Activated CD4-positive, alpha-beta T cell treated with anti-CD3 and anti-CD28 coated beads, Interleukin-2, Interleukin-4, amounts not matched to agents 100 ng/mL and 50 ng/mL, durations not matched to agents 16 hours and 8 hours (primary cell): ENCODE results near the gene AGPAT3.

Experiments used
- DNase-seq: peaks from one replicate; pipeline ENCODE4 v3.0.0-alpha.2; 2020; ENCODE audit warnings: low spot score

The AGPAT3 gene

DNA sequence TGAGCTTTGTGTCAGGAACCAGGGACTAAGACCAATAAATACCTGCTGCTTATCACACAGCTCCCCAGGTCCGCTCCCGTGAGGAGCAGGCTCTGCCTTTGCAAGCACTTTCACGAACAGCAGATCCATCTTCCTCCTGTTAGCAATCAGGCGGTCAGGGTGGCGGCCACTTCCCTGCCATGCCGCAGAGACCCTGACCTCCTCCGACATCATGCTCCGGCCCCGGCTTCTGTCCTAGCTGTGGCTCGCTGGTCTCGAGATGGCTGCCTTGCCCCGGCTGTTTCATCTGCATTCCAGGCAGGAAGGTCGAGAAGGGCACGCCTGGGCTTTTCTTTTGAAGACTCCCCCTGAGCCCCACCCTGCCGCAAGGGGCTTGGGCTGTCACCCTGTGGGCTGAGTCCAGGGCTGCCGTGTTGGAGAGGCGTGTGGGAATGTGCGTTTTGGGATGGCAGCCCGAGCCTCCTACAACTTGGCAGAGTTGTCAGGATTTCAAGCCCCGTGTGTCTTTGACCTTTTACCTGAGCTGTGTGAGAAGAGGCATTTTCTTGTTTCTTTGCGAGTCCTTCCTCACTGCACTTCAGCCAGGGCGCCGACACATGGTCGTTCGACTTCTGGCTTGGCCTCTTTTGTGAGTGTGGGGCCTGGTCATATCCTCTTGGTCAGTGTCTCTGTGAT is 59.5 kb downstream of the AGPAT3 start:
- no peak for DNase-seq

GRCh38 chr21:43925096-43925481 is 60.1 kb downstream of the AGPAT3 start:
- DNase-seq = no peak

GRCh38 chr21:43925609-43926008 is 60.6 kb downstream of the AGPAT3 start:
- no peak for DNase-seq

DNA sequence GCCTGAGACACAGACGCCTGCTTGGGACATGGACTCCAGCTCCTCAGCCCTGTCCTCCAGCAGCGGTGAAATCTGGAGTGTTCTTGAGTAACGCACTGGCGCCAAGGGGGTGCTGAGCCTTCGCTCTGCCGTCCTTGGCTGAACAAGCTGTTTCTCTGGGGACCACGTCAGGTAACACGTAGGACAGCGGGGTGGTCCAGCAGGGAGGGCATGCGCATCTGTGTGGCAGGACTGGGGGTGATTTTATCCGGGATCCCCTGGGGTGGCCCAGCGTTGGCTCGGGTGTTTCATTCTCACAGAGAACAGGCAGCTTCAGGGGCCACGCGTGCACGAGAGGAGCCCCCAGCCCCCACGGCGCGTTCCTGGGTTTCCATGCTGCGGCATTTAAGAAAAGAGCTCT is 61.2 kb downstream of the AGPAT3 start:
- no peak for DNase-seq

- DNase-seq = no peak
Observed at GRCh38 chr21:43927591-43928221, 62.7 kb downstream of the AGPAT3 start.

DNA sequence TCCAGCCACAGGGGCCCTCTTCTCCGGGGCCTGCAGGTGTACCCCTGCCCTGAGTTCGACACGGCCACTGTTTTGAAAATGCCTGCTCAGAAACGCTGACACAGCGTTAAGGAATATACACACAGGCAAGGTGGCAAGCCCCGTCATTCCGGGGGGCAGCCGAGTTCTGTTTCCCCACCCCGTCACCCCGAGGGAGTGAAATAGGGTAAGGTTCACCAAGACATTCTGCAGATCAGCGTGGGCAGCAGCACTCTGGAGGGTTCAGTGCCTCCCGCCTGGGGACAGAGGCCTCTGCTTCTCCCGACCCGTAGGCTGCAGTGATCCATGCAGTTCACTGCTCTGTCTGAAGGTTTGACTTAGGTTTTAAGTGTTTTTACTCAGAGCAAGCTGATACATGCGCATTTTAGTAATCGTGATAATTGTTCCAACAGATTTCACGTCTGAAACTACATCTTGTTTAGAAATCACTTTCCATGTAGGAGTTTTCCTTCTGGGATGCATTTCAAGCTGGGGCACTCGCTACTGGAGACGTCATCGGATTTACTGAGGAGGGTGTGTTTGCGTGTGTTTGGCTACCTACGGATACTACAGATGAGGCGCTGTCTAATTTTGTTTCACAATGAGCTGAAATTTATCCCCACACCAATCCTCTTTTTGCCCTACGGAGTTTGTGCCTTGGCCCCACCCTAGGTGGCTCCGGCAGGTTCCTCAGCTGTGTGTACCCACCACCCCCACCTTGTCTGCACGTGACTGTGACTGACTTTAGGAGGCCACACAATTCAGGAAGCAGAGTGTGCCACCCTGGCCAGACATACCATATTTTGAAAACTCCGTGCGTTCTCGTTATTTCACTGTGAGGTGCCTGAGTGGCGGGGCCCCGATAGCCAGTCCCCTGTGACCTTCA is 63.5 kb downstream of the AGPAT3 start:
- DNase-seq = no peak

DNA sequence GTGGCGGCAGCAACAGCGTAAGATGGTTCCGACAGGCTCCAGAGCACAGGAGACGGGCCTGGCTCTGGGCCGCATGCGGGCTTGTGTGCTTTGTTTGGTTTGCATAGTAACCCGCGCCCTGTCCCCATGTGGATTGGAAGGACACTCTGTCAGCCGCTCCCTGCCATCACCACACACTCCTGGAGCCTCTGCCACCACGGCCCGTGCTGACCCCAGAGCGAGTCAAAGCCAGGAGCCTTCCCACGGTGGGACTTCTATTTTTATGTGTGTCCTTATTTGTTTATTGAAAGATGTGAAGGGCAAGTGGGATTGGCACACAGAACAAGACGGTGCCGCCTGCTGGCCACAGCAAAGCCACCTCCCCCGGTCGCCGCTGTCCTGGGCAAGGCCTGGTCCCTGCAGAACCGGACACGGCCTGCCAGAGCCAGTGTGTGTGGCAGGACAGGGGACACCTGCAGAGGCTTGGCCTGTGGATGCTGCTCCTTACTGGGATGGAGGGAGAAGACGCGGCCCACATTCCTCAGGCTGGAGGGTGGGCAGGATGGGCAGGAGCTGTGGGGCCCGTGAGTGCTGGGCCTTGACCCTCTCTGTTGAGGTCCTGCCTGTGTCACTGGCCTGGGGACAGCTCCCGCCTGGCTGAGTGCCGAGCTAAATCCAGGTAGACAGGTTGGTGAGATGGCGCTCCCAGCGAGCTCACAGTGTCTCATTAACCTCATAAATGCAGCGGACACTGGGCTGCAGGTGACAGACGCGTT is 64.4 kb downstream of the AGPAT3 start:
- no peak for DNase-seq

DNA sequence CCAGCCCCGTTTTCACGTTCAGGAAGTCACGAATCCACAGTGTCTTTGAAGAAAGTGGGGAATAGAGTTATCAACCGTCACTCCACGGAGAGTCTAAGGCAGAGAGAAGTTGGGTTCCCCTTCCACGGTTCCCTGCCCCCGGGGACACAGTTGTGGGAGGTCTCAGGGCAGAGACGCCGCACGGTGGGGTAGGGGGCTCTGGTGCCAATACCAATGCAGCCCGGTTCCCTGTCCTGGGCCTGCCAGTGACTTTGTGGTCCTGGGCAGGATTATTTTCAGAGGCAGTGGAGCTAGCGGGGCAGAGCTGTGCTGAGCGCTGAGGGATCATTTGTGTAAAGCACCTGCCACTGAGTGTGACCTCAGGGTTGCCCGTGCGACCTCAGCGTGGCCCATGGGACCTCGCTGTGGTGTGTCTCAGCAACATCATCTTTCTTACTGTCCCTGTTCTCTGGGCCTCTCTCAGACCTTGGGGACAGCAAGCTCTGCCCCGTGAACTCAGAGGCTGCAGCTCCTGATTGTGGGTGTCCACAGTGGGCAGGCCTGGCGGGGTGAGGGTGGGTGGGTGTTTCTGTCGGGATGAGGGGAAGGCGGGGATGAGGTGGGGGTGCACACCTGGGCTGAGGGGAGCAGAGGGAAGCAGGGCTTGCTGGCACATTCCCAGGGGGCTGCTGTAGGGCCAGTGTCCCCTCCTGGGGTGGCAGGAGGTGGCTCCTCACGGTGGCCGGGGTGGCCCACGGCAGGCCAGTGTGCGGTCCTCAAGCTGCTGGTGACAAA is 65.2 kb downstream of the AGPAT3 start:
- no peak for DNase-seq

DNA sequence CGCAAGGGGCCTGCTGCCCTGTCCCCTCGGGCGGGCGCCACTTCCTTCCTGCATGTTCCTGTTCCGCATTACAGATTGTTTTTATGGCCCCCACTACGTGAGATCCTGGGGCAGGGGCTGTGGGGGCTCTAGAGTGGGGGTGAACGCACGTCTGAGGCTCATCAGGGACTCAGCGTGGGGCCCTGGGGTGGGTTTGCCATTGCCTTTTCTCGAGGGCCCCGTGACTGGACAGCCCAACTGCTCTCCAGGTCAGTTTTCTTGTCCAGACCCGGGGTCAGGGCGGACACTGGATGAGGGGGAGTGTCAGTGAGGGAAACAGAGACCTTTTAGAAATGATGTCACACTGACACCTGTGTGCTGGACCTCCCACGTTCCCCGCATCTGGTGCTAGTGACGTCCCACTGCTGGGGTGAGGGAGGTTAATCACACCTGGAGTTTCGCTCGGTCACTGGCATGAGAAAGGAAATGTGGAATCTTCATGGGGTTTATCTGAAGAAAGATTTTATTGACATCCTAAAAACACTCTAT is 65.9 kb downstream of the AGPAT3 start:
- no peak for DNase-seq

- no peak for DNase-seq
Observed at GRCh38 chr21:43931489-43931888, 66.5 kb downstream of the AGPAT3 start.

DNA sequence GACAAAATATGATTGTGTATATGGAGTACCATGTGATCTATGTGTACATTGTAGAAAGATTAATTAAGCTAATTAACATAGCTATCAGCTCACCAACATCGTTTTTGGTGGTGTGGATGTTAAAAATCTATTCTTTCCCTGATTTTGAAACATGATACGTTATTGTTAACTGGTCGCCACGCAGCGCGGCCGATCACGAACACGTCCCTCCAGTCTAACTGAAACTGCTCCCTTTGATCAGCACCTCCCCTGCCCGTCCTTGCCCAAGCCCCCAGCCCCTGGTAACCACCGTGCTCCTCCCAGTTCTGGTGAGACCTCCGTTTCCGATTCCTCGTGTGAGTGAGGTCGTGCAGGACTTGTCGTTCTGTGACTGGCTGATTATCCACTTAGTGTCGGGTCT is 67.0 kb downstream of the AGPAT3 start:
- DNase-seq = no peak

DNA sequence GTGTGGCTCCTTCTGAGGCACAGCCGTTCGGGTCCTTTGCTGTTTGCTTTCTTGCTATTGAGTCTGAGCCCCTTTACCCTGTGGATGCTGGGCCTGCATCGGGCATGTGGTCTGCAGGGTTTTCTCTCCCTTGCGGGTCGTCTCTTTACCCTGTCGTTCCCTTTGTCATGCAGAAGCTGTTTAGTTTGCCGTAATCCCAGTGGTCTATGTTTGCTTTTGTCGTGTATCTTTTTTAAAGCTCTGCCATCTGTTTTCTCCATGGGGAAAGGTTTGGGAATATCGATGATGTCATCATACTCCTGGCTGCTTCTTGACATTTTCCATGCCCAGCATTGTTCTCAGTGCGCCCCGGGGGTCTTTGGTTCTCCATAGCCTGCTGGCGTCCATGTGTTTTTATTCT is 68.2 kb downstream of the AGPAT3 start:
- DNase-seq = no peak

DNA sequence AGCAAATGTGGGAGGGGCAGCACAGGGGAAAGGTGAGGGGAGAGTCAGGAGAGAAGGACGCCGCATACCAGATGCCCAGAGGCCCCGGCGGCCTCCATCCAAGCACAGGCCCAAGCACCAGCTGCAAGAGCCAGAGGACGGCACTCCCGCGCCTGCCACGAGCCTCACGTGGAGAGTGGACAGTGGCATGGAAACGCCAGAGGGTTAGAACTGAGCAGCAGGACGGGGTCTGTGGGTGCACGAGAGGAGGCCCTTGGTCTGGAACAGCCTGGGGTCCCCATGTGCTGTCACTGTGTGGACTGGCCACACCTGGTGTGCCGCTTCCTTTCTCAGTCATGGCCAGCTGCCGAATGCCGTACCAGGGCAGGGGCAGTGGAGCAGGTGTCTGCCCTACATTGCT is 68.7 kb downstream of the AGPAT3 start:
- DNase-seq = no peak

DNA sequence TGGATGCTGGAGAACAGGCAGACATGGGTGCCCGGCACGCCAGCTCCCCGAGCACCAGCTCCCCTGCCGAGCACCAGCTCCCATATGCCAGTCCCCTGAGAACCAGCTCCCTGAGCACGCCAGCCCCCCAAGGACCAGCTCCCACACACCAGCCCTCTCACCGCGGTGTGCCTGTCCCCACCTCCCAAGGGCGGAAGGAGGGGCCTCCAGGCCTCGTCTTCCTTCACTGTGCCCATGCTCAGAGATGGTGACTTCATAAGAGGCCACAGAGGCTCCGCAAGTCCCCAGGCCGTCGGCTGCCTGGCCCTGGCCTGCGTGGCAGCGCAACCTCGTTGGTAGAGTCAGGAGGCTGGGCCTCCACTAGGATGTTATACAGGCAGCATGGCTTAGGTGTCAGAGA is 69.1 kb downstream of the AGPAT3 start:
- DNase-seq = no peak

DNA sequence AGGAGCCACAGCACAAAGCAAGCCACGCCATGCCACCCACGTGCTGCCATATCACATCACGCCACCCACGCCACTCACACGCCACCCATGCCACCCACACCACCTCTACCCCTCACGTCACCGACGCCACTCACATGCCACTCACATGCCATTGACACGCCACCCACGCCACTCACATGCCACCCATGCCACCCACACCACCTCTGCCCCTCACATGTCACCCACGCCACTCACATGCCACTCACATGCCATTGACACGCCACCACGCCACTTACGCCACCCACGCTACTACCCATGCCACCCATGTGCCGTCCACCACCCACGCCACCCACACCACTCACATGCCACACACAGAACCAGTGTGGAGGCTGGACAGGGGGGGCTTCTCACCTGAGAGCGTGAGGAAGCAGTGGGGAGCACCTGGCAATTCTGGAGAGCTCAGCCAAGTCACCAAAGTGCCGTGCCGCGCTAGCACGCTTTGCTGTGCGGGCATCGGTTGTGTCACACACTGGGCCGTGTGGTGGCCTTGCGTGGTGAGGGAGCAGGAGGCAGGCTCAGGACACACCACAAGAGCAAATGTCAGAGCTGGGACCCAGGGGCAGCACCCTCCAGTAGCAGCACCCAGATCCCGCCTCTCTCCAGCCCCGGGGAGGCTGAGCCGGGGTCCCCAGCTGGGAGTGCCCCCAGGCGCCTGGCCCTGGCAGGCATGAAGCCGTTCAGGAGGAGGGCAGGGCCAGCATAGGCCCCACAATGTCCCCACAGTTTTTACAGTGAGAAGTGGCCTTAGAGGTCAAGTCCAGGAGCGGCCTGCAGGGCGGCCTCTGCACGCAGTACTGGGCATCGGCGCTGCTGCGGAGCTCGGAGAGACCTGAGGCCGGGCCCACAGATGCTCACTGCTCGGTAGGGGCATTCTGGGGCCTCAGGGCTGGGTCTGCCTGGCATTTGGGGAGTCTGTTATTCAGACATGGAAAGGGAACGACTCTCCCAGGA is 70.0 kb downstream of the AGPAT3 start:
- no peak for DNase-seq

- no peak for DNase-seq
Observed at GRCh38 chr21:43935711-43936110, 70.7 kb downstream of the AGPAT3 start.

DNA sequence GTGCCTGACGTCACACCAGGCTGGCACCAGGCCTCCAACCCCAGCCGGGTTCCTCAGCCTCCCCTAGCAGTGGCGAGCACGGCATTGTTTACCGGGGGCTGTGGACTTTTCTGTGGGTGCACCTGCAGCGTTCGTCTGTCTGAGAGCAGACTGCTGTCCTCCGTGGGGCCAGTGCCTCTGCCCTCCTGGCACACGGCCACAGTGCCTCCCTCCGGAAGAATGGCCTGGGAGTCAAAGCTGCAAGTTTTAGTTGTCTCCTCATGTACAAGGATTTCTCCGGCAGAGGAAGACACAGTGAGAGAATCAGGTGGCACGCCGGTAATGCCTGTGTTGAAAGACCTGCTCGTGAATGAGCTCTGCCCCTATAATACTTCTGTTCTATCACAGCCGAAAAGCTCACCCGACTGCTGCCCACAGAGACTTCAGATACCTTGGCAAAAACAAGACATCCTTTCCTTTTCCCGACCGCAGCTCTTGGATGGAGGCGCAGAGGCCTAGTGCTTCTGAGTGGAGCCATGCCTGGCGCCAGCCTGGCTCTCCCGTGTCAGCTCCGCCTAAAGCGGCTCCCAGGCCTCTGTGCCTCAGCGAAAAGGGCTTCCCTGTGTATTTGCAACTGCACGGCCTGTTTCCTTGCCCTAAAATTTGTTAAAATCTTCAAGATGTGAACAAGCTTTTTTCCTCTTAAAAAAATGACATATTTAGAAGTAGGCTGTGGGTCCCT is 71.4 kb downstream of the AGPAT3 start:
- no peak for DNase-seq

GRCh38 chr21:43937051-43937832 is 72.2 kb downstream of the AGPAT3 start:
- DNase-seq = no peak

DNA sequence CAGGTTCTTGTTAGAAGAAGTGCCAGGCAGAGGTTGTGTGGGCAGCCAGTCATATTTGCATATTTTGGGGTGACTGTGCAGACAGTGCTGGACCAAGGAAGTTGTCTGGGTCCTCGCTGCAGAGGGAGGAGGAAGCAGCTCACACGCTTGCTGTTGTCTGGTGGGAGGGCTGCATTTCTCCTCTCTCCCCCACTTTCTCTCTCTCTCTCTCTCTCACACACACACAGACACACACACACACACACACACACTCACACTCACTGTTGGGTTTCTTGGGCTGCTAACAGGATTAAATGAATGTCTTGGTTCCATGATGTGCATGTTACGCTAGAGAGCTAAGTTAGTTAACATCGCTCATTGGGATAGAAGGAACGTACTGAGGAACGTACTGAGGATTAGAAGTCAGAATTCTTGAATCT is 72.9 kb downstream of the AGPAT3 start:
- no peak for DNase-seq
